ENCODE results near the gene FBH1.

The FBH1 gene

GRCh38 chr10:5894403-5894802 is 4.4 kb downstream of the FBH1 start:
- TF ChIP-seq CTCF (IDR thresholded peaks at IDR 0.05; ENCODE audit: extremely low read depth, missing control alignments) = no peak
- DNase-seq (ENCODE audit: low spot score) = no peak

- no peak for TF ChIP-seq CTCF (IDR thresholded peaks at IDR 0.05; ENCODE audit: extremely low read depth, missing control alignments)
- no peak for DNase-seq (ENCODE audit: low spot score)
Measured at GRCh38 chr10:5894873-5895272, 4.8 kb downstream of the FBH1 start.

GRCh38 chr10:5895365-5895764 is 5.3 kb downstream of the FBH1 start:
- no peak for DNase-seq (ENCODE audit: low spot score)
- TF ChIP-seq CTCF (IDR thresholded peaks at IDR 0.05; ENCODE audit: extremely low read depth, missing control alignments) = no peak

- peak; percentile 80 for DNase-seq (ENCODE audit: low spot score)
- no peak for TF ChIP-seq CTCF (IDR thresholded peaks at IDR 0.05; ENCODE audit: extremely low read depth, missing control alignments)
Measured at GRCh38 chr10:5895804-5896203, 5.8 kb downstream of the FBH1 start.

- no peak for TF ChIP-seq CTCF (IDR thresholded peaks at IDR 0.05; ENCODE audit: extremely low read depth, missing control alignments)
- no peak for DNase-seq (ENCODE audit: low spot score)
Measured at GRCh38 chr10:5896208-5897052, 6.4 kb downstream of the FBH1 start.

GRCh38 chr10:5897053-5897340 is 7.0 kb downstream of the FBH1 start:
- no peak for TF ChIP-seq CTCF (IDR thresholded peaks at IDR 0.05; ENCODE audit: extremely low read depth, missing control alignments)
- DNase-seq (ENCODE audit: low spot score) = no peak

- no peak for TF ChIP-seq CTCF (IDR thresholded peaks at IDR 0.05; ENCODE audit: extremely low read depth, missing control alignments)
- DNase-seq (ENCODE audit: low spot score) = no peak
Measured at GRCh38 chr10:5897504-5897903, 7.5 kb downstream of the FBH1 start.

Measured in GM20000 (cell line).